ENCODE data around the gene RAPGEF6. TPM values are rescaled to one million over a fixed set of nuclear protein-coding genes. Genes with fewer than 3 reads are reported as not detected.

The RAPGEF6 gene
- total and polyA plus RNA-seq, 5 experiments from 2014 or later, result 30.7 to 131 (median 39.9) TPM

DNA sequence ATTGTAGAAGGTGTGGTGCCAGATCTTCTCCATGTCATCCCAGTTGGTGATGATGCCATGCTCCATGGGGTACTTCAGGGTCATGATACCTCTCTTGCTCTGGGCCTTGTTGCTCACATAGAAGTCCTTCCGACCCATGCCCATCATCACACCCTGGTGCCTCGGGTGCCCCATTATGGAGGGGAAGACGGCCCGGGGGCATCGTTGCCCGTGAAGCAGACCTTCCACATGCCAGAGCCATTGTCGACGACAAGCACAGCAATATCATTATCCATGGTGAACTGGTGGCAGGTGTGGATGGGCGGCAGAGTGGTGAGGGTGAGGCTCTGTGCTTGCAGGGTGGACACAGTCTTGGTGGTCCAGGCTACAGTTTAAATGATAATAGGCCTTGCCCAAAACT lies 24.8 kb upstream of the RAPGEF6 start:
- peaks cover 0 to 11% (median 7%) of the 10 kb centered on the region in 4 donors for H3K4me1 Mint-ChIP-seq

DNA sequence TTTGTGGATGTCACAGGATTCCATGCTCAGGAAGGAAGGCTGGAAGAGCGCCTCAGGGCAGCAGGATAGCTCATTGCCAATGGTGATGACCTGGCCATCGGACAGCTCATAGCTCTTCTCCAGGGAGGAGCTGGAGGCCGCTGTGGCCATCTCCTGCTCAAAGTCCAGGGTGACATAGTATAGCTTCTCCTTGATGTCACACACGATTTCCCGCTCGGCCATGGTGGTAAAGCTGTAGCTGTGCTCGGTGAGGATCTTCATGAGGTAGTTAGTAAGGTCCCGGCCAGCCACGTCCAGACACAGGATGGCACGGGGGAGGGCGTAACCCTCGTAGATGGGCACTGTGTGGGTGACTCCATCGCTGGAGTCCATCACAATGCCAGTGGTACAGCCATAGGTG lies 24.3 kb upstream of the RAPGEF6 start:
- peaks cover 35 to 76% (median 50%) of the 10 kb centered on the region in 3 donors for H3K36me3 Mint-ChIP-seq
- DNase-seq, result no peak
- no peak overlapping the region for H3K4me3 Mint-ChIP-seq
- peak overlapping the region in 2 of 10 donors; percentile 58 to 67 for H3K27ac Mint-ChIP-seq
- H3K4me1 Mint-ChIP-seq, result peaks cover 4 to 11% (median 9%) of the 10 kb centered on the region in 4 donors
- H3K9me3 Mint-ChIP-seq, result peaks cover 0 to 27% (median 5%) of the 10 kb centered on the region in 9 donors
- H3K27me3 Mint-ChIP-seq, result no peaks in the 10 kb centered on the region
- POLR2A ChIA-PET, result no interaction called here
- no peak for ATAC-seq

More for the DNA sequence above, 24.8 kb upstream of the RAPGEF6 start:
- Mint-ChIP-seq H3K36me3 (peaks cover 31 to 75% (median 47%) of the 10 kb centered on the region in 3 donors), H3K4me3 (no peak overlapping the region), H3K27me3 (no peaks in the 10 kb centered on the region), H3K9me3 (peaks cover 0 to 27% (median 5%) of the 10 kb centered on the region in 9 donors), H3K27ac (no peak overlapping the region)
- ATAC-seq, result no peak
- DNase-seq, result no peak
- POLR2A ChIA-PET, result no interaction called here

DNA sequence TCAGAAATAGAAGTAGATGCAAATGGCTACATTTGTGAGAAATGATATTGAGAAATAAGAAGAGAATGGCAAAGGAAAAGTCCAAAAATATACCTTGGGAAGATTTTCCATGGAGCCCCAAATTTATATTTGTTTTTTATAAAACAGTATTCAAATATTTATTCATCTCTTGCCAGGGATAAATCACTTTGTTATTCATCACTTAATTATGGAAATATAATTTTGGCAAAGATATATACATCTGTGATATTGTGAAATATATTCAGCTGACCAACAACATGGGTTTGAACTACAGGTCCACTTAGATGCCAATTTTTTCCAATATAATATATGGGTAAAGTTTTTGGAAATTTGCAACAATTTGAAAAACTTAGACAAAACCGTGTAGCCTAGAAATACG lies 19.7 kb upstream of the RAPGEF6 start:
- Mint-ChIP-seq H3K4me3 (no peak overlapping the region), H3K36me3 (peaks cover 19 to 69% (median 45%) of the 10 kb centered on the region in 3 donors), H3K9me3 (peaks cover 0 to 7% (median 0%) of the 10 kb centered on the region in 9 donors), H3K27ac (peak overlapping the region in 2 of 10 donors; percentile 8 to 69), H3K4me1 (peaks cover 5 to 10% (median 7%) of the 10 kb centered on the region in 4 donors), H3K27me3 (no peaks in the 10 kb centered on the region)
- POLR2A ChIA-PET, result no interaction called here
- no peak for ATAC-seq
- no peak for DNase-seq

DNA sequence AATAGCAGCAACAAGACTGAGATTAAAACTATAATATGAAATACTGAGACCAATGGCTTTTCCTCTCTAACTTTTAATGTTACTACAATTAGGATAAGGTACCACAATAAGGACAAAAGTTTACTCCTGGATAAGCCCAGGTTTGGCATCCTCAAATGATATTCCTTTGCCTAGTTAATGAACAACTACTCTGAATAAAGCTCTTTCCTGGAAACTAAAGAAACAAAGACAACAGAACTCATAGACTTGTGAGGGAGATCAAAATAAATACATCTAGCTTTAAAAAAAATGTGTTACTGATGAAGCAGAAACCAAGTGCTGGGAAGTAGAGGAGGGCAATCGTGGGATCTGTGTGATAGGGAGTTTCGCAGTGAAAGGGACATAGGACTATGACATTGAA lies 19.3 kb upstream of the RAPGEF6 start:
- H3K27me3 Mint-ChIP-seq, result no peaks in the 10 kb centered on the region
- ATAC-seq (no peak), DNase-seq (no peak)
- H3K36me3 Mint-ChIP-seq, result peaks cover 14 to 68% (median 44%) of the 10 kb centered on the region in 3 donors
- H3K4me1 Mint-ChIP-seq, result peaks cover 5 to 8% (median 7%) of the 10 kb centered on the region in 4 donors
- POLR2A ChIA-PET, result no interaction called here
- no peak overlapping the region for H3K4me3 Mint-ChIP-seq
- peak overlapping the region in 2 of 10 donors; percentile 3 to 8 for H3K27ac Mint-ChIP-seq
- peaks cover 0 to 4% (median 0%) of the 10 kb centered on the region in 9 donors for H3K9me3 Mint-ChIP-seq

DNA sequence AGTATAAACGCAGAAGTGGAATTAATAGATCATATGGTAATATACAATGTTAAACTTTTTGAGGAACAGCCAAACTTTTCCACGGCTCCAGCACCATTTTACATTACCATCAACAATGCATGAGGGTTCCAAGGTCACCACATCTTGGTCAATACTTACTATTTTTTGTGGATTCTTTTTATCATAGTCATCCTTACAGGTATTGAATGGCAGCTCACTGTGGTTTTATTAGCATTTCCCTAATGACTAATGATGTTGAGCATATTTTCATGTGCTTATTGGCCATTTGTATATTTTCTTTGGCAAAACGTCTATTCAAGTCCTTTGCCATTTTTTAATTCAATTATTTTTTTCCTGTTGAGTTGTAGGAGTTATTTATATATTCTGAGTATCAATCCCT lies 14.1 kb upstream of the RAPGEF6 start:
- peaks cover 5 to 64% (median 48%) of the 10 kb centered on the region in 3 donors for H3K36me3 Mint-ChIP-seq
- peak overlapping the region in 1 of 10 donors; percentile 15 for H3K27ac Mint-ChIP-seq
- POLR2A ChIA-PET, result interaction anchor here (0.6 kb wide), 1 partner anchor 8 kb away, joined by 4 read pairs; no protein-coding TSS in a partner anchor
- DNase-seq (no peak), ATAC-seq (no peak)
- H3K4me3 Mint-ChIP-seq, result no peak overlapping the region
- no peaks in the 10 kb centered on the region for H3K9me3 Mint-ChIP-seq
- no peaks in the 10 kb centered on the region for H3K27me3 Mint-ChIP-seq
- H3K4me1 Mint-ChIP-seq, result peaks cover 0 to 23% (median under 1%) of the 10 kb centered on the region in 4 donors

DNA sequence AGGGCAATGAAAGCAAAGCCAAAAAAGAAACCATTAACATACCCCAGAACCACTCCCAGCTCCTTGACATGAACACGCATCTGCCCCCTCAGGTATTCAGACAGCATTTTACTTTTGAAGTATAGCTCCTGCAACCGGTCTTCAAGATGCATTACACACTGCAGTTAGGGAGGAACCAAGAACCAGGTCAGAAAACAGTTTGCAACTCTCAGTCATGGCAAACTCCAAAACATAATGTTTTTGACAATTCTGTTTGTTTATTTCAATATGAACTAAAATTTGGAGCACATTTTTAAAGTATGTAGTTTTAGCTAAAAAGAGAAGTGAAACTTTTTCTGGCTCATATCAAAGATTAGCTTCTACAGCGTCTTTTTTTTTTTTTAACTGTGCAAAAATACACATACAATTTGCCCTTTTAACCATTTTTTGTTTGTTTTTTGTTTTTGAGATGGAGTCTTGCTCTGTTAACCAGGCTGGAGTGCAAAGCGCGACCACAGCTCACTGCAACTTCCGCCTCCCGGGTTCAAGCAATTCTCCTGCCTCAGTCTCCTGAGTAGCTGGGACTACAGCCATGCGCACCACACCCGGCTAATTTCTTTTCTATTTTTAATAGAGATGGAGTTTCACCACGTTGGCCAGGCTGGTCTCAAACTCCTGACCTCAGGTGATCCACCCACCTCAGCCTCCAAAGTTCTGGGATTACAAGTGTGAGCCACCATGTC lies 12.2 kb upstream of the RAPGEF6 start:
- Mint-ChIP-seq H3K27me3 (no peaks in the 10 kb centered on the region), H3K27ac (peak overlapping the region in 4 of 10 donors; percentile 21 to 54 (median 39)), H3K4me3 (peak overlapping the region in 1 of 10 donors; percentile 57), H3K9me3 (no peaks in the 10 kb centered on the region), H3K36me3 (peaks cover 4 to 59% (median 45%) of the 10 kb centered on the region in 3 donors), H3K4me1 (peaks cover 0 to 23% (median 0%) of the 10 kb centered on the region in 4 donors)
- DNase-seq (no peak), ATAC-seq (peak in 1 of 2 donors; percentile 46)
- POLR2A ChIA-PET, result interaction anchor here (0.7 to 1.5 kb wide), 3 partner anchors 11 to 18 kb away, joined by 7 to 8 read pairs (median 7); no protein-coding TSS in a partner anchor

DNA sequence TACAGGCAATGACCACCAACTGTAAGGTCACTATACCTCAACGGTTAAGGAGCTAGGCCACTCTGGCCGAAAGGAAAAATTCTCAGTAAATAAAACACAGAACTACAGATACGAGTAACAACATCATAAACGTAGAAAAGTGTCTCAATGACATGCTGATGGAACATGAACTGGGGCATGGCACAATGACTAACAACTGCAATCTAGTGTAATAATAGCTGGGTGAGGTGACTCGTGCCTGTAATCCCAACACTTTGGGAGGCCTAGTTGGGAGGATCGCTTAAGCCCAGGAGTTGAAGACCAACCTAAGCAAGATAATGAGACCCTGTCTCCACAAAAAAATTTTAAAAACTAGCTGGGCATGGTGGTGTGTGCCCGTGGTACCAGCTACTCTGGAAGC lies 9.8 kb upstream of the RAPGEF6 start:
- no peak for ATAC-seq
- POLR2A ChIA-PET, result interaction anchor here (1.2 kb wide), 1 partner anchor 9 kb away, joined by 4 read pairs; no protein-coding TSS in a partner anchor
- Mint-ChIP-seq H3K4me1 (peaks cover 8 to 42% (median 12%) of the 10 kb centered on the region in 4 donors), H3K27me3 (no peaks in the 10 kb centered on the region), H3K27ac (peak overlapping the region in 1 of 10 donors; percentile 12), H3K4me3 (no peak overlapping the region), H3K36me3 (peaks cover 0 to 36% (median 26%) of the 10 kb centered on the region in 3 donors), H3K9me3 (no peaks in the 10 kb centered on the region)
- DNase-seq, result no peak

DNA sequence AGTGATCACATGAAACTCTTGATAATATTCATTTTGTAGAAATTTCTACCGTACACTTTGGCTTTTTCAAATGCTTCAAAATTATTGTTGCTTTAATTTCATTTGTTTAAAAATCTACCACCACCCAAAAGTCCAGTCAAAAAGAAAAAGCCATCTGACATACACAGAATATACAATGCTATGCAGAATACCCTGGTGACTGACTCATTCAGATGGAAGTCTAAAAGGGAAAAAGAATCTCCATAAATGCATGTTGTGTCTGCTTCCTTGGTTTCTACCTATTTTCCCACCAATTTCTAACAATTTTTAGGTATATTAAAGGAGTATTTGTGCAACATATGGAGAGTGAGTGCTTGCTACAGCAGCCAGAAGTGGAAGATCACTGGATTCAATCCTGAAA lies 9.3 kb upstream of the RAPGEF6 start:
- Mint-ChIP-seq H3K36me3 (peaks cover 0 to 33% (median 22%) of the 10 kb centered on the region in 3 donors), H3K4me1 (peaks cover 13 to 46% (median 16%) of the 10 kb centered on the region in 4 donors), H3K9me3 (no peaks in the 10 kb centered on the region), H3K4me3 (no peak overlapping the region), H3K27me3 (no peaks in the 10 kb centered on the region), H3K27ac (peak overlapping the region in 2 of 10 donors; percentile 12 to 15)
- ATAC-seq (no peak), DNase-seq (no peak)
- POLR2A ChIA-PET, result interaction anchor here (1.2 kb wide), 1 partner anchor 9 kb away, joined by 4 read pairs; no protein-coding TSS in a partner anchor

DNA sequence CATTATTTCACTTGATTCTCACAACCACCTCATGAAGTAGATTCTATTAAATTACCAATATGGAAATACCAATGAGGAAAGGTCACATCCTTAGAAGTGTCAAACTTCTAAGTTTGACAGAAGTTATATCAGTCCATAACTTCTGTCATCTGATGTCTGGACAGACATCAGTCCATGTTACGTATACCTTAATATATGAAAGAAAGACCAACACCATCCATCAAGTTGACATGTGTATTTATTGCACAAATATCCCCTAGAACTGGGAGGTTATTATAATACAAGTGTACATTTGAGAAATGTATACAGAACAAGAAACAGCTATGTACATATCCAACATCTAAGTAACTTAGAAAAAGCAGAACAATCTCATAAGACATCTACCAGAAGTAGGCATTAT lies 6.5 kb upstream of the RAPGEF6 start:
- Mint-ChIP-seq H3K27ac (peak overlapping the region in 7 of 10 donors; percentile 31 to 97 (median 92)), H3K36me3 (peaks cover 0 to 19% (median 18%) of the 10 kb centered on the region in 3 donors), H3K27me3 (no peaks in the 10 kb centered on the region), H3K9me3 (no peaks in the 10 kb centered on the region), H3K4me1 (peaks cover 13 to 42% (median 24%) of the 10 kb centered on the region in 4 donors), H3K4me3 (no peak overlapping the region)
- ATAC-seq (no peak), DNase-seq (no peak)
- POLR2A ChIA-PET, result interaction anchor here (0.7 kb wide), 1 partner anchor 360 kb away, joined by 3 read pairs; no protein-coding TSS in a partner anchor

DNA sequence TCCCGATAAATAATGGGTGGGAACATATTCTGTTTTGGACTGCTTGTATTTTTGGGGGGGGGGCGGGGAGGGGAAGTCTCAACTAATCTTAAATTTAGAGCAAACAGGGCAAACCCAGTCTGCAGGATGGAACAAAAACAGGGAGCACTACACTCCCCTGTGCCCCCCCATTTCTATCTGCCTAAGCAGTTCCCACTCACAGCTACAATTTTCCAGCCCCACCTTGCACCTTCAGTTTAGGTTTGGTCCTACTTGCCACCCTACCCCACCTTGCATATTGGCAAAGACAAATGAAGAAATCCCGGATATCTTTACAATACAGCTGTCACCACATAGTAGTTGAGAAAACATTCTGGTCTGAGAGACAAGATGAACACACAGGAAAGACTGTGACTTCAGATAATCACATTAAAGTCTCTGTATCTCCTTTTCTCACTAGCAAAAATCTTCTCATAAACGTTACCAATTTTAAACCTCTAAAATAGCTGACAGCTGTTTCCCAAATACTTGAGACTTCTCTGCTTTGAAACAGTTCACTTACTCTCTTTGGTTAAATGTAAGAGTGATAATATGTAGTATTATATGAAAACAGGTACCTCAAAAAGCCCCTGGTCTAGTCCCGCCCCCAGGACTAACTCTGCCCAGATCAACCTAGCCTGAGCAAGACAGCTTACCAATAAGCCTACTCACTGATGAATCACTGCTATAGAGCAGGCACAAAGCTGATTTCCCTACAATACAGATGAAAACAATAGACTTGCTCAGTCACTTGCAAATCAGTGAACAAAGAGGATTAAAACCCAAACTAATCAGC lies 5.2 kb upstream of the RAPGEF6 start:
- H3K9me3 Mint-ChIP-seq, result no peaks in the 10 kb centered on the region
- no peaks in the 10 kb centered on the region for H3K27me3 Mint-ChIP-seq
- peak; percentile 12 to 74 (median 45) for DNase-seq
- H3K36me3 Mint-ChIP-seq, result peaks cover 0 to 16% (median 15%) of the 10 kb centered on the region in 3 donors
- peak overlapping the region; percentile 84 to 97 (median 90) for H3K27ac Mint-ChIP-seq
- H3K4me1 Mint-ChIP-seq, result peaks cover 14 to 48% (median 30%) of the 10 kb centered on the region in 4 donors
- ATAC-seq, result peak; percentile 86 to 89
- POLR2A ChIA-PET, result interaction anchor here (0.7 to 2.0 kb wide), 4 partner anchors 12 to 361 kb away, joined by 3 to 7 read pairs (median 3); partner anchors contain the start of gene FNIP1
- H3K4me3 Mint-ChIP-seq, result peak overlapping the region in 9 of 10 donors; percentile 46 to 82 (median 66)

DNA sequence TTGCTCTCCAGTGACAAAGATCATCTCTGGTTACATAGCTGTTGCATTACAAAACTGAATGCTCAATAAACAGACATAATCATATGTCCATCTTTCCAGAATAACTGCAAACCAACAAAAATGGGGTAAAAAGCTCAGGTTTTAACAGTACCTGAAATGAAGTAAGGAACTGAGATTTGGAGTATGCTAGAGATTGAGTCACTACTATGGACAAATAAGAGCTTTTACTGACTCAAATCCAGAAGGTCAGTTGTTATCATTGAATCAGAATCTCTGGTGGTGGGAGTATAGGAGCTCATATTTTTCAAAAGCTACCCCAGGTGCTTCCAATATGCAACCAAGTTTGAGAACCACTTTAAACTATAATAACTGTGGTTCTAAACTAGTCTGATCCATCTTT lies 4.1 kb upstream of the RAPGEF6 start:
- Mint-ChIP-seq H3K27me3 (peaks cover 0 to 2% (median 0%) of the 10 kb centered on the region in 5 donors), H3K9me3 (no peaks in the 10 kb centered on the region), H3K27ac (peak overlapping the region in 6 of 10 donors; percentile 5 to 95 (median 88)), H3K36me3 (peaks cover 0 to 5% (median 4%) of the 10 kb centered on the region in 3 donors), H3K4me1 (peaks cover 17 to 56% (median 33%) of the 10 kb centered on the region in 4 donors), H3K4me3 (peak overlapping the region in 3 of 10 donors; percentile 56 to 66 (median 64))
- DNase-seq (no peak), ATAC-seq (no peak)
- POLR2A ChIA-PET, result interaction anchor here (1.1 to 2.0 kb wide), 2 partner anchors 49 to 158 kb away, joined by 3 to 7 read pairs; partner anchors contain the start of gene FNIP1

DNA sequence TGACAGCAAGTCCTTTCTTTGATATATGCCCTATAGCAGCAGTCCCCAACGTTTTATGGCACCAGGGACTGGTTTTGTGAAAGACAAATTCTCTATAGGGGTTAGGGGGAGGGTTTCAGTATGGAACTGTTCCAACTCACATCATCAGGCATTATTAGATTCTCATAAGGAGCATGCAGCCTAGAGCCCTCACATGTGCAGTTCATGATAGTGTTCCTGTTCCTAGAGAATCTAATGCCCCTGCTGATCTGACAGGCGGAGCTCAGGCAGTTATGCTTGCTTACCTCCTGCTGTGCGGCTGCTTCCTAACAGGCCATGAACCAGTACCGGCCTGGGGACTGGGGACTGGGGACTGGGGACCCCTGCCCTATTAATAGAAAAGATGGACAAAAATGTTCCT lies 2.7 kb upstream of the RAPGEF6 start:
- POLR2A ChIA-PET, result no interaction called here
- peaks cover 22 to 62% (median 38%) of the 10 kb centered on the region in 4 donors for H3K4me1 Mint-ChIP-seq
- H3K9me3 Mint-ChIP-seq, result no peaks in the 10 kb centered on the region
- H3K27me3 Mint-ChIP-seq, result peaks cover 0 to 2% (median 0%) of the 10 kb centered on the region in 5 donors
- no peak for ATAC-seq
- no peak overlapping the region for H3K4me3 Mint-ChIP-seq
- peaks cover 0 to 6% (median 3%) of the 10 kb centered on the region in 3 donors for H3K36me3 Mint-ChIP-seq
- DNase-seq, result no peak
- peak overlapping the region in 4 of 10 donors; percentile 9 to 61 (median 40) for H3K27ac Mint-ChIP-seq

Data from naive thymus-derived CD8-positive, alpha-beta T cell (primary cell).